Measurements from ENCODE around the gene OR1B1. TPM values are rescaled to one million over a fixed set of nuclear protein-coding genes. Genes with fewer than 3 reads are reported as not detected.
"Not testable (repeated sequence)": the region's sequence is repeated elsewhere in the genome, so short reads cannot be mapped to it uniquely, and the experiment has no call there.

OR1B1 gene
- total RNA-seq, 4 donors from 2014 or later, result not detected

- intact Hi-C loops (cut with DNase I; ENCODE audit: low total_unique reads), result no loop called here
- H3K4me3 ChIP-seq (ENCODE audit: low read depth, poor library complexity, severe bottlenecking), result no peak overlapping the region
- no peak for TF ChIP-seq CTCF (IDR thresholded peaks at IDR 0.05)
- no peak for TF ChIP-seq POLR2A (IDR thresholded peaks at IDR 0.05)
- WGBS, 2 donors, result 16 to 25% methylated on average over 2 of the region's 2 CpGs
- no peak for DNase-seq (ENCODE audit: low spot score in 2 of 2)
Observed at GRCh38 chr9:122642226-122642625, 15.2 kb downstream of the OR1B1 start.

GRCh38 chr9:122619996-122620395 lies 37.4 kb downstream of the OR1B1 start:
- no peak overlapping the region for H3K4me3 ChIP-seq (ENCODE audit: low read depth, poor library complexity, severe bottlenecking)
- intact Hi-C loops (cut with DNase I; ENCODE audit: low total_unique reads), result no loop called here
- WGBS, 2 donors, result 70 to 75% methylated on average over 7 of the region's 7 CpGs
- TF ChIP-seq CTCF (IDR thresholded peaks at IDR 0.05) (no peak), POLR2A (IDR thresholded peaks at IDR 0.05) (no peak)
- DNase-seq (ENCODE audit: low spot score in 2 of 2), result no peak

GRCh38 chr9:122614362-122614761 lies 43.1 kb downstream of the OR1B1 start, which contains the start of gene OR1Q1:
Gene OR1Q1 (plus strand): TSS chr9:122614738. CDS start chr9:122614738, 0 bp downstream.
- TF ChIP-seq POLR2A (IDR thresholded peaks at IDR 0.05) (no peak), CTCF (IDR thresholded peaks at IDR 0.05) (no peak)
- DNase-seq (ENCODE audit: low spot score in 2 of 2), result no peak
- H3K4me3 ChIP-seq (ENCODE audit: low read depth, poor library complexity, severe bottlenecking), result no peak within 1 kb of the TSS
- WGBS, 2 donors, result 68 to 89% methylated on average over 1 of the region's 1 CpG
- intact Hi-C loops (cut with DNase I; ENCODE audit: low total_unique reads), result no loop called here

GRCh38 chr9:122609804-122610203 lies 47.6 kb downstream of the OR1B1 start:
- DNase-seq (ENCODE audit: low spot score in 2 of 2), result no peak
- 66 to 69% methylated on average over 4 of the region's 4 CpGs for WGBS, 2 donors
- intact Hi-C loops (cut with DNase I; ENCODE audit: low total_unique reads), result no loop called here
- H3K4me3 ChIP-seq (ENCODE audit: low read depth, poor library complexity, severe bottlenecking), result no peak overlapping the region
- TF ChIP-seq POLR2A (IDR thresholded peaks at IDR 0.05) (no peak), CTCF (IDR thresholded peaks at IDR 0.05) (no peak)

- TF ChIP-seq POLR2A (IDR thresholded peaks at IDR 0.05) (no peak), CTCF (IDR thresholded peaks at IDR 0.05) (no peak)
- intact Hi-C loops (cut with DNase I; ENCODE audit: low total_unique reads), result no loop called here
- no peak overlapping the region for H3K4me3 ChIP-seq (ENCODE audit: low read depth, poor library complexity, severe bottlenecking)
- 42 to 88% methylated on average over 1 of the region's 1 CpG for WGBS, 2 donors
- no peak for DNase-seq (ENCODE audit: low spot score in 2 of 2)
Observed at GRCh38 chr9:122606587-122606986, 50.8 kb downstream of the OR1B1 start.

- DNase-seq (ENCODE audit: low spot score in 2 of 2), result no peak
- no peak overlapping the region for H3K4me3 ChIP-seq (ENCODE audit: low read depth, poor library complexity, severe bottlenecking)
- TF ChIP-seq CTCF (IDR thresholded peaks at IDR 0.05) (no peak), POLR2A (IDR thresholded peaks at IDR 0.05) (no peak)
- 13 to 29% methylated on average over 1 of the region's 1 CpG for WGBS, 2 donors
- intact Hi-C loops (cut with DNase I; ENCODE audit: low total_unique reads), result no loop called here
Observed at GRCh38 chr9:122605691-122606090, 51.7 kb downstream of the OR1B1 start.

GRCh38 chr9:122583284-122583683 lies 74.1 kb downstream of the OR1B1 start, which contains the start of gene OR1L8:
Gene OR1L8 (minus strand): TSS chr9:122583384. CDS start chr9:122568477, 14,907 bp downstream.
- intact Hi-C loops (cut with DNase I; ENCODE audit: low total_unique reads); H3K4me3 ChIP-seq (ENCODE audit: low read depth, poor library complexity, severe bottlenecking); DNase-seq (ENCODE audit: low spot score in 2 of 2): not testable (repeated sequence)
- 87 to 91% methylated on average over 8 of the region's 8 CpGs for WGBS, 2 donors
